T follicular helper cell (primary cell): ENCODE results near the gene TRIM28.
A peak's percentile ranks its signal among the peaks of the same experiment; 100 is the strongest.

ENCODE experiments used
- DNase-seq: peaks from one replicate; pipeline ENCODE4 v3.0.0-alpha.2; 2020; ENCODE audit warnings: low read depth

TRIM28 gene

GRCh38 chr19:58579473-58580142 is 35.7 kb downstream of the TRIM28 start:
- no peak for DNase-seq

GRCh38 chr19:58581227-58582141 is 37.6 kb downstream of the TRIM28 start:
- peak; percentile 84 for DNase-seq

GRCh38 chr19:58582985-58583384 is 39.1 kb downstream of the TRIM28 start:
- DNase-seq, result no peak

GRCh38 chr19:58584498-58585441 is 40.9 kb downstream of the TRIM28 start:
- DNase-seq, result no peak

GRCh38 chr19:58585442-58586132 is 41.7 kb downstream of the TRIM28 start:
- no peak for DNase-seq

- DNase-seq, result no peak
These were observed 42.4 kb downstream of the TRIM28 start for GRCh38 chr19:58586133-58586765.
